Ovary (tissue), 3 donors: ENCODE data around the gene MUSTN1.

Experiments
- CTCF ChIP-seq, 3 donors: fragments of 450-650 bp in 2 of 3; fragments of 200-600 bp in 1 of 3; IDR thresholded peaks; one replicate each; pipeline versions ENCODE4 v1.5.1 to v1.8.0; 2016 to 2022; ENCODE audit warnings: antibody characterized with exemption in 3 of 3, mild to moderate bottlenecking in 1 of 3
- EP300 ChIP-seq: sonication (generic); formaldehyde crosslinking; IDR thresholded peaks from one replicate; pipeline ENCODE4 v1.6.1; 2017; ENCODE audit warnings: antibody characterized with exemption
- POLR2A ChIP-seq: fragments of 450-650 bp; IDR thresholded peaks from one replicate; pipeline ENCODE4 v1.6.1; 2017; ENCODE audit warnings: antibody characterized with exemption, mild to moderate bottlenecking, moderate library complexity
- donor health status: DM: no; HTN: no; CAD: no.

GRCh38 chr3:52872245-52872644, 37.4 kb upstream of the MUSTN1 start:
- TF ChIP-seq POLR2A (no peak), CTCF (IDR thresholded peaks at IDR 0.05) (no peak), EP300 (no peak)
